H1 (cell line): ENCODE measurements around the gene RSPO3. TPM values are rescaled to one million over a fixed set of nuclear protein-coding genes. Genes with fewer than 3 reads are reported as not detected.

Experiments
- CTCF ChIA-PET: fragments of 300-600 bp; sonication (Branson Sonifier 250); formaldehyde crosslinking; loops from one replicate; lab custom pipeline; 2021; ENCODE audit not compliant: partially characterized antibody; lab: Charles Lee
- POLR2A ChIA-PET: fragments of 300-600 bp; sonication (Branson Sonifier 250); formaldehyde crosslinking; loops from one replicate; lab custom pipeline; 2021; ENCODE audit warnings: inconsistent platforms; ENCODE audit not compliant: partially characterized antibody; lab: Charles Lee
- DNase-seq, 2 experiments: peaks; one replicate each; pipeline versions ENCODE4 v3.0.0 to v3.0.0-alpha.2; 2010 to 2022; ENCODE audit warnings: low spot score in 2 of 2, low read depth in 1 of 2, mixed read lengths in 1 of 2
- FAIRE-seq: peaks from 2 replicates; lab custom pipeline; 2011; peaks lifted over from hg19 to GRCh38; lab: Jason Lieb, UNC
- H2AFZ ChIP-seq: 2 replicates; pipeline ENCODE4 v1.8.1; 2012; ENCODE audit warnings: low read length, inconsistent platforms
- H2AK5ac ChIP-seq: 2 replicates; pipeline ENCODE4 v1.6.1; 2013; ENCODE audit warnings: low read depth, low read length
- H2BK120ac ChIP-seq: replicated peaks from 2 replicates; pipeline ENCODE3; 2013; ENCODE audit warnings: low read depth, low read length, inconsistent platforms
- H2BK12ac ChIP-seq: 2 replicates; pipeline ENCODE4 v1.6.1; 2013; ENCODE audit warnings: low read depth, low read length
- H2BK15ac ChIP-seq: 2 replicates; pipeline ENCODE4 v1.6.1; 2013; ENCODE audit warnings: low read length
- H2BK20ac ChIP-seq: 2 replicates; pipeline ENCODE4 v1.6.1; 2013; ENCODE audit warnings: low read length
- H2BK5ac ChIP-seq: 2 replicates; pipeline ENCODE4 v1.6.1; 2013; ENCODE audit warnings: low read depth, low read length
- H3K14ac ChIP-seq: 2 replicates; pipeline ENCODE4 v1.6.1; 2013; ENCODE audit warnings: inconsistent platforms; ENCODE audit not compliant: insufficient read length
- H3K18ac ChIP-seq: 2 replicates; pipeline ENCODE4 v1.6.1; 2013; ENCODE audit warnings: low read length; ENCODE audit errors: extremely low read depth
- H3K23ac ChIP-seq: 2 replicates; pipeline ENCODE4 v1.6.1; 2013; ENCODE audit warnings: inconsistent platforms; ENCODE audit not compliant: insufficient read length
- H3K23me2 ChIP-seq: 2 replicates; pipeline ENCODE4 v1.6.1; 2013; ENCODE audit warnings: low read depth, low read length
- H3K27ac ChIP-seq: 2 replicates; pipeline ENCODE4 v1.6.1; 2011; ENCODE audit warnings: low read depth, low read length, inconsistent platforms
- H3K27me3 ChIP-seq, 4 experiments: replicated peaks in 1 of 4; 1 replicate in 1 of 4; 2 replicates in 3 of 4; pipeline versions ENCODE4 v1.6.1 to v1.8.1; 2011 to 2013; ENCODE audit warnings: low read length in 3 of 4, mild to moderate bottlenecking in 3 of 4, inconsistent platforms in 2 of 4, mixed read lengths in 2 of 4, moderate library complexity in 1 of 4; ENCODE audit not compliant: control insufficient read depth in 3 of 4, insufficient read depth in 3 of 4; ENCODE audit errors: extremely low read depth in 1 of 4
- H3K36me3 ChIP-seq, 4 experiments: 2 replicates each; pipeline versions ENCODE4 v1.6.1 to v1.8.1; 2011 to 2013; ENCODE audit warnings: mild to moderate bottlenecking in 4 of 4, low read length in 3 of 4, moderate library complexity in 2 of 4, control low read depth in 1 of 4, inconsistent platforms in 1 of 4; ENCODE audit not compliant: insufficient read depth in 4 of 4, control insufficient read depth in 2 of 4
- H3K4ac ChIP-seq: replicated peaks from 2 replicates; pipeline ENCODE3; 2013; ENCODE audit warnings: low read length, low read depth, mixed read lengths, inconsistent platforms; ENCODE audit not compliant: insufficient read length
- H3K4me1 ChIP-seq, 4 experiments: replicated peaks in 1 of 4; 1 replicate in 1 of 4; 2 replicates in 3 of 4; pipeline versions ENCODE4 v1.6.1 to v1.8.1; 2011 to 2013; ENCODE audit warnings: low read length in 3 of 4, inconsistent platforms in 2 of 4, mixed read lengths in 1 of 4; ENCODE audit not compliant: insufficient read depth in 4 of 4, control insufficient read depth in 3 of 4
- H3K4me2 ChIP-seq, 2 experiments: 2 replicates each; pipeline versions ENCODE4 v1.6.1 to v1.8.1; 2011 to 2013; ENCODE audit warnings: low read depth in 2 of 2, low read length in 2 of 2, control low read depth in 1 of 2, inconsistent platforms in 1 of 2, mild to moderate bottlenecking in 1 of 2; ENCODE audit not compliant: insufficient read depth in 1 of 2
- H3K4me3 ChIP-seq, 4 experiments: fragments of 200-600, 300-600 bp in 1 of 4; sonication (generic), shearing (Covaris generic), sonication (Bioruptor Twin) in 1 of 4; 2 replicates each; pipeline versions ENCODE4 v1.5.1 to v1.8.1; 2011 to 2016; ENCODE audit warnings: low read length in 4 of 4, low read depth in 3 of 4, control low read depth in 2 of 4, inconsistent platforms in 2 of 4, mild to moderate bottlenecking in 2 of 4, mixed read lengths in 1 of 4, moderate library complexity in 1 of 4; ENCODE audit not compliant: insufficient read depth in 2 of 4; ENCODE audit errors: extremely low read depth in 1 of 4
- H3K56ac ChIP-seq: replicated peaks from 2 replicates; pipeline ENCODE3; 2013; ENCODE audit warnings: low read depth, mild to moderate bottlenecking, mixed read lengths, low read length, inconsistent platforms; ENCODE audit not compliant: insufficient read length
- H3K79me1 ChIP-seq: 2 replicates; pipeline ENCODE4 v1.6.1; 2013; ENCODE audit warnings: low read depth, low read length, control low read depth
- H3K79me2 ChIP-seq, 2 experiments: 2 replicates each; pipeline versions ENCODE4 v1.6.1 to v1.8.1; 2012 to 2013; ENCODE audit warnings: low read length in 2 of 2, mild to moderate bottlenecking in 2 of 2, inconsistent platforms in 1 of 2; ENCODE audit not compliant: insufficient read depth in 2 of 2, control insufficient read depth in 1 of 2
- H3K9ac ChIP-seq, 4 experiments: replicated peaks in 1 of 4; 1 replicate in 1 of 4; 2 replicates in 3 of 4; pipeline versions ENCODE4 v1.6.1 to v1.8.1; 2011 to 2013; ENCODE audit warnings: low read depth in 3 of 4, low read length in 3 of 4, control low read depth in 2 of 4, mild to moderate bottlenecking in 2 of 4, moderate library complexity in 2 of 4, inconsistent platforms in 1 of 4; ENCODE audit errors: extremely low read depth in 1 of 4
- H3K9me3 ChIP-seq, 2 experiments: 2 replicates each; pipeline versions ENCODE4 v1.6.1 to v1.8.1; 2012 to 2013; ENCODE audit warnings: mild to moderate bottlenecking in 2 of 2, moderate library complexity in 2 of 2, control low read depth in 1 of 2, inconsistent platforms in 1 of 2, low read depth in 1 of 2, low read length in 1 of 2, mixed read lengths in 1 of 2; ENCODE audit not compliant: insufficient read depth in 2 of 2
- H4K20me1 ChIP-seq, 2 experiments: replicated peaks in 1 of 2; 2 replicates each; pipeline versions ENCODE3 to v1.8.1; 2011 to 2013; ENCODE audit warnings: inconsistent platforms in 2 of 2, low read length in 2 of 2, mild to moderate bottlenecking in 1 of 2; ENCODE audit not compliant: insufficient read depth in 2 of 2, control insufficient read depth in 1 of 2
- H4K5ac ChIP-seq: 2 replicates; pipeline ENCODE4 v1.6.1; 2013; ENCODE audit warnings: low read length, low read depth, mixed read lengths, inconsistent platforms; ENCODE audit not compliant: insufficient read length
- H4K8ac ChIP-seq: 2 replicates; pipeline ENCODE4 v1.8.0; 2013; ENCODE audit warnings: mild to moderate bottlenecking, moderate library complexity, low read length, inconsistent platforms; ENCODE audit not compliant: insufficient read depth; ENCODE audit errors: extremely low read depth
- H4K91ac ChIP-seq: replicated peaks from 2 replicates; pipeline ENCODE3; 2013; ENCODE audit warnings: low read length, mixed read lengths, inconsistent platforms; ENCODE audit not compliant: insufficient read length
- RAD21 ChIP-seq, 2 experiments: IDR thresholded peaks in 1 of 2; conservative IDR thresholded peaks in 1 of 2; 2 replicates each; pipeline ENCODE4 v1.6.1; 2011; ENCODE audit warnings: low read depth in 2 of 2, low read length in 2 of 2, improper control_type of control experiment in 1 of 2, inconsistent platforms in 1 of 2, mild to moderate bottlenecking in 1 of 2, moderate library complexity in 1 of 2
- SIX5 ChIP-seq: IDR thresholded peaks from 2 replicates; pipeline ENCODE4 v1.6.1; 2011; ENCODE audit warnings: mild to moderate bottlenecking, low read depth, low read length
- WGBS, 2 experiments: shearing (Covaris generic) in 1 of 2; methylation state at CpG; one replicate each; pipeline versions ENCODE4 v1.1.6 to v1.1.7; 2013 to 2015; ENCODE audit warnings: low lambda C conversion rate in 2 of 2, mixed read lengths in 2 of 2, inconsistent platforms in 1 of 2, low coverage in 1 of 2, missing lambda C conversion rate in 1 of 2; ENCODE audit not compliant: insufficient replicate concordance in 2 of 2, insufficient coverage in 1 of 2, insufficient read length in 1 of 2; ENCODE audit errors: extremely low coverage in 1 of 2, missing lambda C conversion rate in 1 of 2; 5-methylcytosine and 5-hydroxymethylcytosine counted together
- polyA plus RNA-seq, 7 experiments: library from polyadenylated mRNA; depleted of rRNA in 3 of 7; stranded (reverse) in 5 of 7; unstranded in 2 of 7; fragments of >200 nt in 5 of 7; fragments of 200-250 nt in 2 of 7; gene quantifications; 1 replicate in 5 of 7; 2 replicates in 1 of 7; 4 replicates in 1 of 7; pipeline versions ENCODE4 v1.2.1 to v1.2.3, GENCODE V29; 2011 to 2013; ENCODE audit warnings: missing spikeins in 2 of 7, mixed read lengths in 2 of 7
- total RNA-seq: library from RNA; stranded (reverse); fragmentation: NEBNext Ultra II Directional; extraction: Animal tissue kit (Norgen Biotek cat#: 25700); gene quantifications from 2 replicates; pipeline ENCODE4 v1.2.1, GENCODE V29; 2021
- TF ChIP-seq, protein P1 (sequence below), 3 experiments: IDR thresholded peaks; 1 replicate in 2 of 3; 2 replicates in 1 of 3; pipeline versions ENCODE4 v1.5.1 to v1.6.1; 2011; ENCODE audit warnings: low read length in 3 of 3, mild to moderate bottlenecking in 3 of 3, inconsistent platforms in 2 of 3, low read depth in 1 of 3, moderate library complexity in 1 of 3; ENCODE audit not compliant: insufficient read depth in 1 of 3; ENCODE audit errors: control extremely low read depth in 1 of 3
- TF ChIP-seq, protein P2 (sequence below): IDR thresholded peaks from 2 replicates; pipeline ENCODE4 v1.6.1; 2011; ENCODE audit warnings: low read length, improper control_type of control experiment

The RSPO3 gene
- total and polyA plus RNA-seq, 2 of the 8 experiments (the other 6 are each of a cell fraction or from before 2014, with no cell fraction given), result not detected

DNA sequence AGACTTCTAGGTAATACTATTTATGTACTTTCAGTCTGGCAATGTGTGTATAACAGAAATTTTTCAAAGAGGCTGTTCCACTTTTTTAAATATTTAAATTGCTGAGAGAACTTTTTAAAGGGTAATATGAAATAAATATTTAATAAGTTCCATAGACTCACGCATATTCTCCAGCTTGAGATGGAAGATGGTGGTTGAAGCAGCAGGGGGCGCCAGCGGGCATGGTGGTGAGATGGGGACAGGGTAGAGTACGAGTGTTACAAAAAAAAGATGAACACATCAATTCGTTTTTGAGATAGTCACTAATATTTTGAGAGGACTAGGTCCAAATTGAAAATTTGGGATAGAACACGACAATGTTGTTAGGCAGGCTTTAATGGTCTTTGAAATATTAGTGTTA lies 68.4 kb downstream of the RSPO3 start:
- Histone ChIP-seq H3K23me2 (no peaks in the 10 kb centered on the region), H3K4ac (no peak overlapping the region), H2BK5ac (no peak overlapping the region), H2BK12ac (no peak overlapping the region), H2AFZ (no peak overlapping the region), H3K9me3 (no peaks in the 10 kb centered on the region), H3K4me3 (no peak overlapping the region), H3K79me2 (no peaks in the 10 kb centered on the region), H2BK120ac (no peak overlapping the region), H3K27ac (no peak overlapping the region), H4K91ac (no peak overlapping the region), H3K23ac (no peak overlapping the region), H3K9ac (no peak overlapping the region), H2AK5ac (no peak overlapping the region), H4K8ac (no peak overlapping the region), H3K27me3 (no peaks in the 10 kb centered on the region), H3K4me1 (no peaks in the 10 kb centered on the region), H4K5ac (no peak overlapping the region), H3K18ac (no peak overlapping the region), H3K14ac (no peak overlapping the region), H4K20me1 (no peaks in the 10 kb centered on the region), H2BK20ac (no peak overlapping the region), H3K56ac (no peak overlapping the region), H3K79me1 (no peaks in the 10 kb centered on the region), H3K4me2 (no peak overlapping the region), H2BK15ac (no peak overlapping the region), H3K36me3 (0 out of 8 replicates have a peak, but pooled peaks cover 0 to 1% (median 0%) of the 10 kb centered on the region in 4 experiments)
- TF ChIP-seq, protein P1, sequence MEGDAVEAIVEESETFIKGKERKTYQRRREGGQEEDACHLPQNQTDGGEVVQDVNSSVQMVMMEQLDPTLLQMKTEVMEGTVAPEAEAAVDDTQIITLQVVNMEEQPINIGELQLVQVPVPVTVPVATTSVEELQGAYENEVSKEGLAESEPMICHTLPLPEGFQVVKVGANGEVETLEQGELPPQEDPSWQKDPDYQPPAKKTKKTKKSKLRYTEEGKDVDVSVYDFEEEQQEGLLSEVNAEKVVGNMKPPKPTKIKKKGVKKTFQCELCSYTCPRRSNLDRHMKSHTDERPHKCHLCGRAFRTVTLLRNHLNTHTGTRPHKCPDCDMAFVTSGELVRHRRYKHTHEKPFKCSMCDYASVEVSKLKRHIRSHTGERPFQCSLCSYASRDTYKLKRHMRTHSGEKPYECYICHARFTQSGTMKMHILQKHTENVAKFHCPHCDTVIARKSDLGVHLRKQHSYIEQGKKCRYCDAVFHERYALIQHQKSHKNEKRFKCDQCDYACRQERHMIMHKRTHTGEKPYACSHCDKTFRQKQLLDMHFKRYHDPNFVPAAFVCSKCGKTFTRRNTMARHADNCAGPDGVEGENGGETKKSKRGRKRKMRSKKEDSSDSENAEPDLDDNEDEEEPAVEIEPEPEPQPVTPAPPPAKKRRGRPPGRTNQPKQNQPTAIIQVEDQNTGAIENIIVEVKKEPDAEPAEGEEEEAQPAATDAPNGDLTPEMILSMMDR (IDR thresholded peaks at IDR 0.05; ENCODE audit: control extremely low read depth in 1 of 3, insufficient read depth in 1 of 3, low read depth in 1 of 3, low read length in 3 of 3), result peak; percentile 63 to 82 (median 72)
- TF ChIP-seq, protein P2, sequence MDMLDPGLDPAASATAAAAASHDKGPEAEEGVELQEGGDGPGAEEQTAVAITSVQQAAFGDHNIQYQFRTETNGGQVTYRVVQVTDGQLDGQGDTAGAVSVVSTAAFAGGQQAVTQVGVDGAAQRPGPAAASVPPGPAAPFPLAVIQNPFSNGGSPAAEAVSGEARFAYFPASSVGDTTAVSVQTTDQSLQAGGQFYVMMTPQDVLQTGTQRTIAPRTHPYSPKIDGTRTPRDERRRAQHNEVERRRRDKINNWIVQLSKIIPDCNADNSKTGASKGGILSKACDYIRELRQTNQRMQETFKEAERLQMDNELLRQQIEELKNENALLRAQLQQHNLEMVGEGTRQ, result no peak
- peak; percentile 52 to 59 for TF ChIP-seq RAD21 (IDR thresholded peaks at IDR 0.05 in 1 of 2, conservative IDR thresholded peaks at IDR 0.05 in 1 of 2; ENCODE audit: low read depth in 2 of 2, low read length in 2 of 2)
- no peak for TF ChIP-seq SIX5
- POLR2A ChIA-PET, result no interaction called here
- CTCF ChIA-PET, result interaction anchor here (0.6 to 3.9 kb wide), 31 partner anchors 10 to 1837 kb away, joined by 3 to 23 read pairs (median 4); partner anchors contain the start of gene RNF146
- WGBS, 2 experiments, result 33% methylated on average over 6 of the region's 6 CpGs; no CpG with 5 or more reads in 1 of the 2 experiments
- DNase-seq (peak in 1 of 2 experiments; percentile 89), FAIRE-seq (no peak)
